HG02571 (cell line): ENCODE data around the gene PCDHGC4.
A peak's percentile ranks its signal among the peaks of the same experiment; 100 is the strongest.

Experiments
- ATAC-seq: cut with Tn5 transposase; IDR thresholded peaks from one replicate; pipeline ENCODE4 v1.9.1; 2021; ENCODE audit warnings: mild to moderate bottlenecking, moderate library complexity; ENCODE audit not compliant: unreplicated experiment

The PCDHGC4 gene

GRCh38 chr5:141527426-141527825 lies 42.6 kb downstream of the PCDHGC4 start:
- ATAC-seq, result no peak

DNA sequence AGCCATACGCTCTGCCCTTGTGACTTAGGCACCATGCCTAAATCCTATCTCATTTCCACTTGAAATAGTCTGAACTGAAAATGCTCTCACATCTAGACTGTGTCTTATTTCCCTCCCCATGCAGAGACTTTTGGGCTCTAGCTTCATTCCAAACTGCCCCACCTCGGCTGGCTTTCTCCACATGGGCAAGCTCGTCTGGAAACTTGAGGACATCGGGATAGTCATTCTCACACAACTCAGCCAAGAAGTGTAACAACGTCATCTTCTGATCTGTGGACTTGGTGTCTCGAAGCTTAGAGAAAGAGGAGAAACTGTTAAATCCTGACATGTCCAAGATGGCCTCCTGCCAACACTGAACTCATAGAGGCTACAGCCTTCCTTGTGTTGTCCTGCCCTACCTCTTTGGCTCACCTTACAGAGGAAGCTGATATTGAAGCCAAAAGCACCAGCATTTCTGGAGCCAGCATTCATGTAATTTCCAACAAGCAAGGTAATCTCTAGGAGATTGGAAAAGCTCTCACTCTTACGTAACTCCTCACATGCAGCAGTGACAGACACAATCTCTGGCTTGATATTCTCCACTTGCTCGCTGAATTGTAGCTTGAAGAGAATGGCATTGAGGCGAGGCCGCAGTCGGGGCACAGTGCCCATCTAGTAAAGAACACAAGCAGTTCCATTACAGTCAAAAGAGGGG lies 43.6 kb downstream of the PCDHGC4 start:
- no peak for ATAC-seq

- peak; percentile 40 for ATAC-seq
These were observed 44.2 kb downstream of the PCDHGC4 start for GRCh38 chr5:141529002-141529401.

GRCh38 chr5:141529873-141530272 lies 45.0 kb downstream of the PCDHGC4 start:
- no peak for ATAC-seq

DNA sequence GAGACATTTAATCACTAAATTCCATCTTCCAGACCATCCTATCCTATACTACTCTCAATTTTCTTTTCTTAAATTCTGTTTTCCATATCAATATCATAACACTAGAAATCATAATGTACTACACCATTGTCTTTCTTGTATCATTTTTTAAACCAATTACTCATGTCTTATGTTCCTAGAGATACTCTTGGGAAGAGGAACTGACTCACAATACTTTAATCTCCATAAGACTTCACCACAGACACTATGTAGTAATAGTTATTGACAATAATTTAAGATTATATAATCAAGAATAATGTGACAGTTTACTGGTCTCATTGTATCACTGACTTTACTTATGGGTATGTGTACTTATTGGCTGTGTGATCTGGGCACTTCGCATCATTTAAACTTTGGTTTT lies 47.9 kb downstream of the PCDHGC4 start:
- ATAC-seq, result no peak

DNA sequence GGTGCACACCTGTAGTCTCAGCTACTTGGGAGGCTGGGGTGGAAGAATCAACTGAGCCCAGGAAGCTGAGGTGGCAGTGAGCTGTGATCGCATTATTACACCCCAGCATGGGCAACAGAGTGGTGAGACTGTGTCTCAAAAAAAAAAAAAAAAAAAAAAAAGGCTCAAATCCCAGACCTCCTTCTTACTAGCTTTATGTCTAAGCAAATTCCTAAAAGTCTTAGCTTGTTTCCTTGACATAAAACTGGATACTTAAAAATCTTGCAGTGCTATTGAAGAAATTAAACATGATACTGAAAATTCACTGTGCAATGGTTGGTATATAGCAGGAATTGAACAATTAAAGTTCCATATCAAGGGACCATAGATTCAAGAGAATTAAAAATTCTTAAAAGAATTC lies 49.1 kb downstream of the PCDHGC4 start:
- ATAC-seq, result no peak

DNA sequence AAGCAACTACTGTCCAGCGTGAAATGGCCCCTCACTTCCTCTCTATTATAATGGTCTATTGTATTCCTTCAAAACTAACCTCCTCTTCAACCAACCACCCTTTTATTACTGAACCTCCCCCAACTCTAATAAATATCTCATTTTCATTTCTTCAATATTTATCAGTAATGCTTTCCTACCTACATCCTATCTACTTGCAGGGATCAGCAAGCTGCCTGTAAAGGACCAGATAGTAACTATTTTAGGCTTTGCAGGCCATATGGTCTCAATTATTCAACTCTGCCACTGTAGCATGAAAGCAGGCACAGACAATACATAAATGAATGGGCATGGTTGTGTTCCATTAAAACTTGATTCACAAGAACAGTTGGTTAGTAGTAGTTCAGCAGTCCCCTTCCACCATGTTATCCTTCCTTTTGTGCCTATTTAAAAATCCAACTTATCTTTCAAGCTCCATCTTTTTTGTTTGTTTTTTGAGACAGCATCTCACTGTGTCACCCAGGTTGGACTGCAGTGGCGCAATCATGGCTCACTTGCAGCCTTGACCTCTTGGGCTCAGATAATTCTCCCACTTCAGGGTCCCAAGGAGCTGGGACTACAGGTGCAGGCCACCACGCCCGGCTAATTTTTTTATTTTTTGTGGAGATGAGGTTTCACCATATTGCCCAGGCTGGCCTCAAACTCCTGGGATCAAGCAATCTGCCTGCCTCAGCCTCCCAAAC lies 49.8 kb downstream of the PCDHGC4 start:
- no peak for ATAC-seq
